ENCODE measurements around the gene DUSP18.

DUSP18 gene

DNA sequence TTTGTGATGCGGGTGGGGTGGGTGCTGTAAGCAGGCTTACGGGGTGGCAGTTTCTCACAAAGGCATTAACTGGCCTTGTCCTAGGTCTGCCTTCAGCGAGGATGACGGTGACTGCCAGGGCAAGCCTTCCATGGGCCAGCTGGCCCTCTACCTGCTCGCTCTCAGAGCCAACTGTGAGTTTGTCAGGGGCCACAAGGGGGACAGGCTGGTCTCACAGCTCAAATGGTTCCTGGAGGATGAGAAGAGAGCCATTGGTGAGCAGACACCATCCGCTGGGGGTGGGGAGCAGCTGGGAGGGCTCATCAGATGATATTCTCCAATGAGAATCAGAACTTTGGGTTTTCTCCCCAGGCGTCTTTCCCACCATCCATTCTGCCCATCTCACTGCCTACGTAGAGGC lies 54.9 kb downstream of the DUSP18 start:
- H3K4me1 ChIP-seq, result 0 out of 2 replicates have a peak, but pooled peaks cover 2% of the 10 kb centered on the region
- H3K4me3 ChIP-seq (ENCODE audit: low read depth, low read length), result no peak overlapping the region
- no peaks in the 10 kb centered on the region for H3K36me3 ChIP-seq
- TF ChIP-seq, protein P1, sequence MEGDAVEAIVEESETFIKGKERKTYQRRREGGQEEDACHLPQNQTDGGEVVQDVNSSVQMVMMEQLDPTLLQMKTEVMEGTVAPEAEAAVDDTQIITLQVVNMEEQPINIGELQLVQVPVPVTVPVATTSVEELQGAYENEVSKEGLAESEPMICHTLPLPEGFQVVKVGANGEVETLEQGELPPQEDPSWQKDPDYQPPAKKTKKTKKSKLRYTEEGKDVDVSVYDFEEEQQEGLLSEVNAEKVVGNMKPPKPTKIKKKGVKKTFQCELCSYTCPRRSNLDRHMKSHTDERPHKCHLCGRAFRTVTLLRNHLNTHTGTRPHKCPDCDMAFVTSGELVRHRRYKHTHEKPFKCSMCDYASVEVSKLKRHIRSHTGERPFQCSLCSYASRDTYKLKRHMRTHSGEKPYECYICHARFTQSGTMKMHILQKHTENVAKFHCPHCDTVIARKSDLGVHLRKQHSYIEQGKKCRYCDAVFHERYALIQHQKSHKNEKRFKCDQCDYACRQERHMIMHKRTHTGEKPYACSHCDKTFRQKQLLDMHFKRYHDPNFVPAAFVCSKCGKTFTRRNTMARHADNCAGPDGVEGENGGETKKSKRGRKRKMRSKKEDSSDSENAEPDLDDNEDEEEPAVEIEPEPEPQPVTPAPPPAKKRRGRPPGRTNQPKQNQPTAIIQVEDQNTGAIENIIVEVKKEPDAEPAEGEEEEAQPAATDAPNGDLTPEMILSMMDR (IDR thresholded peaks at IDR 0.05; ENCODE audit: low read depth, low read length), result no peak; the same call in 1 of the 2 replicates
- H3K9me3 ChIP-seq, result no peaks in the 10 kb centered on the region
- no peak for DNase-seq
- H3K27me3 ChIP-seq, result no peaks in the 10 kb centered on the region
